DOHH2 (cell line): ENCODE measurements around the gene PROS1.

Experiments
- H3F3A ChIP-seq: fragments of 200-600 bp; sonication (generic), shearing (Covaris generic); 2 replicates; pipeline ENCODE4 v1.6.0; 2016; ENCODE audit warnings: antibody characterized with exemption, mild to moderate bottlenecking; ENCODE audit not compliant: control insufficient read depth, insufficient read depth
- H3K27ac ChIP-seq: fragments of 200-600 bp; sonication (generic); 2 replicates; pipeline ENCODE4 v1.5.1; 2014; ENCODE audit warnings: low read depth, mild to moderate bottlenecking, low read length, moderate library complexity
- H3K27me3 ChIP-seq: fragments of 200-600 bp; sonication (generic); 2 replicates; pipeline ENCODE4 v1.6.1; 2014; ENCODE audit warnings: mild to moderate bottlenecking, low read length, mixed read lengths; ENCODE audit not compliant: control insufficient read depth
- H3K36me3 ChIP-seq: fragments of 200-600 bp; sonication (generic); 2 replicates; pipeline ENCODE4 v1.6.1; 2014; ENCODE audit warnings: mild to moderate bottlenecking, low read length, moderate library complexity, mixed read lengths; ENCODE audit not compliant: control insufficient read depth
- H3K4me1 ChIP-seq: fragments of 200-600 bp; sonication (generic); 2 replicates; pipeline ENCODE4 v1.6.1; 2014; ENCODE audit warnings: mild to moderate bottlenecking, low read length, mixed read lengths; ENCODE audit not compliant: control insufficient read depth
- H3K4me2 ChIP-seq: fragments of 200-600 bp; sonication (generic); 2 replicates; pipeline ENCODE4 v1.6.0; 2014; ENCODE audit warnings: mild to moderate bottlenecking, low read length, moderate library complexity
- H3K4me3 ChIP-seq: fragments of 200-600 bp; sonication (generic); 2 replicates; pipeline ENCODE4 v1.5.1; 2014; ENCODE audit warnings: mild to moderate bottlenecking, low read length, mixed read lengths
- H3K79me2 ChIP-seq: fragments of 200-600 bp; sonication (generic); 2 replicates; pipeline ENCODE4 v1.6.1; 2014; ENCODE audit warnings: mild to moderate bottlenecking, low read length, mixed read lengths; ENCODE audit not compliant: control insufficient read depth
- H3K9me2 ChIP-seq: fragments of 200-600 bp; sonication (generic); replicated peaks from 2 replicates; pipeline ENCODE4 v1.6.1; 2014; ENCODE audit warnings: mild to moderate bottlenecking, low read length, mixed read lengths; ENCODE audit not compliant: control insufficient read depth
- H3K9me3 ChIP-seq: fragments of 200-600 bp; sonication (generic); 2 replicates; pipeline ENCODE4 v1.6.1; 2014; ENCODE audit warnings: antibody characterized with exemption, low read length, mixed read lengths; ENCODE audit not compliant: control insufficient read depth, insufficient read depth
- H4K20me1 ChIP-seq: fragments of 200-600 bp; sonication (generic); 2 replicates; pipeline ENCODE4 v1.6.0; 2014; ENCODE audit warnings: low read depth, mild to moderate bottlenecking, antibody characterized with exemption, low read length, moderate library complexity; ENCODE audit not compliant: control insufficient read depth, insufficient read depth
- CTCF ChIP-seq: fragments of 200-600 bp; sonication (generic); IDR thresholded peaks from one replicate; pipeline ENCODE4 v1.5.1; 2014; ENCODE audit warnings: antibody characterized with exemption, mild to moderate bottlenecking, low read depth, low read length; ENCODE audit not compliant: poor library complexity, severe bottlenecking
- EZH2phosphoT487 ChIP-seq: fragments of 200-600 bp; sonication (generic); IDR thresholded peaks from 2 replicates; pipeline ENCODE4 v1.6.1; 2017; ENCODE audit warnings: borderline replicate concordance, mild to moderate bottlenecking, antibody characterized with exemption, low read length, moderate library complexity, mixed read lengths

Gene PROS1

GRCh38 chr3:93936549-93936948 lies 37.1 kb downstream of the PROS1 start:
- no peaks in the 10 kb centered on the region for H3K9me2 ChIP-seq
- no peaks in the 10 kb centered on the region for H4K20me1 ChIP-seq
- no peak overlapping the region for H3K4me2 ChIP-seq
- TF ChIP-seq EZH2phosphoT487 (no peak), CTCF (no peak)
- H3F3A ChIP-seq, result no peaks in the 10 kb centered on the region
- no peaks in the 10 kb centered on the region for H3K27me3 ChIP-seq
- no peaks in the 10 kb centered on the region for H3K36me3 ChIP-seq
- H3K9me3 ChIP-seq, result no peaks in the 10 kb centered on the region
- H3K79me2 ChIP-seq, result no peaks in the 10 kb centered on the region
- no peak overlapping the region for H3K27ac ChIP-seq
- H3K4me1 ChIP-seq, result no peaks in the 10 kb centered on the region
- H3K4me3 ChIP-seq, result no peak overlapping the region

GRCh38 chr3:93934366-93935046 lies 39.2 kb downstream of the PROS1 start:
- no peaks in the 10 kb centered on the region for H3K9me3 ChIP-seq
- no peak overlapping the region for H3K4me2 ChIP-seq
- TF ChIP-seq EZH2phosphoT487, result no peak
- no peaks in the 10 kb centered on the region for H3K9me2 ChIP-seq
- H3K4me1 ChIP-seq, result no peaks in the 10 kb centered on the region
- no peak overlapping the region for H3K4me3 ChIP-seq
- no peaks in the 10 kb centered on the region for H3K36me3 ChIP-seq
- H3K79me2 ChIP-seq, result no peaks in the 10 kb centered on the region
- no peak overlapping the region for H3K27ac ChIP-seq
- no peaks in the 10 kb centered on the region for H3F3A ChIP-seq
- no peaks in the 10 kb centered on the region for H4K20me1 ChIP-seq
- no peaks in the 10 kb centered on the region for H3K27me3 ChIP-seq

- no peak for TF ChIP-seq EZH2phosphoT487
- no peak for TF ChIP-seq CTCF
- H3K36me3 ChIP-seq, result no peaks in the 10 kb centered on the region
- no peaks in the 10 kb centered on the region for H4K20me1 ChIP-seq
- no peaks in the 10 kb centered on the region for H3K4me1 ChIP-seq
- no peaks in the 10 kb centered on the region for H3F3A ChIP-seq
- H3K9me3 ChIP-seq, result no peaks in the 10 kb centered on the region
- H3K27ac ChIP-seq, result no peak overlapping the region
- H3K79me2 ChIP-seq, result no peaks in the 10 kb centered on the region
- H3K9me2 ChIP-seq, result no peaks in the 10 kb centered on the region
- no peaks in the 10 kb centered on the region for H3K27me3 ChIP-seq
- H3K4me2 ChIP-seq, result no peak overlapping the region
- H3K4me3 ChIP-seq, result no peak overlapping the region
Observed at GRCh38 chr3:93931597-93932229, 42.0 kb downstream of the PROS1 start.

- Histone ChIP-seq H3K4me2 (no peak overlapping the region), H4K20me1 (no peaks in the 10 kb centered on the region), H3K4me3 (no peak overlapping the region), H3K36me3 (no peaks in the 10 kb centered on the region), H3K4me1 (no peaks in the 10 kb centered on the region), H3K9me3 (no peaks in the 10 kb centered on the region), H3F3A (no peaks in the 10 kb centered on the region), H3K79me2 (no peaks in the 10 kb centered on the region), H3K27ac (no peak overlapping the region), H3K27me3 (no peaks in the 10 kb centered on the region), H3K9me2 (no peaks in the 10 kb centered on the region)
- TF ChIP-seq CTCF, result no peak
- TF ChIP-seq EZH2phosphoT487, result no peak
Observed at GRCh38 chr3:93930041-93930440, 43.7 kb downstream of the PROS1 start.
